SW480 (cell line): ENCODE data around the gene ISCA2.

Experiments used
- DNase-seq: peaks from one replicate; pipeline ENCODE4 v3.0.0-alpha.2; 2016; ENCODE audit warnings: low spot score

The ISCA2 gene

DNA sequence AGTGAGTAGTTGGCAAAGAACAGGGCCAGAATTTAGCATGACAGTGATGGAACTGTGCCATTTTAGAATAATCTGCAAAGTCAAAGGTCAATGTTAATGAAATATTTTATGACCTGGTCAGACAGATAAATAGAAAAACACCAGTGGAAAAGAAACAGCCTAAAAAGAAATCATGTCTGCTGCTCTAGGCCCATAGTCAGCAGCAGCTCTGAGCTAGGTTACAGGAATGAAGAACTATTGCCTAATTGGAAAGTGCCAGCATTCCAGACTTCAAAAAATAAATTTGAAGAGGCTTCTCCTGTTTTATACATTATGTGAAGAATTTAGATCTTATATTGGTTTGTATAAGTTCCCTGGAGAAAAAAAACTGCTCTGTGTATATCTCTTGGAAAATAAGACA is 10.2 kb upstream of the ISCA2 start:
- DNase-seq = no peak

DNA sequence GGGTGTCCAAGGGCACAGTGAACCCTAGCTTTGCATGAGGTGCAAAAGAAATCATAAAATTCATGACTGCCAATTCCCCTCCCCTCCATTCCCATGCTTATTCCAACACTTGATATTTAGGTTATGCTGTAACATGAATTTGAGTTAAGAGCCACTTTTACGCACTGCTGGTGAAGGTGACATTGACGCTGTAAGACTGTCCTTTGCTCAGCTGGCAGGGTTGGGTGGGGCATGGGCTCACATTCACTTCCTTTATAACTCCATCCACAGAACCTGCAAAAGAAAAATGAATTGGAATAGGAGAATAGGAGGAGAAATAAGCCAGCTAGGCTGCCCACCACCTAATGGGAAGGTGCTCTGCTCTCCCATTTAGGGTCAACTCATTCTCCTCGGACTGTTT is 7.4 kb upstream of the ISCA2 start:
- DNase-seq = no peak

DNA sequence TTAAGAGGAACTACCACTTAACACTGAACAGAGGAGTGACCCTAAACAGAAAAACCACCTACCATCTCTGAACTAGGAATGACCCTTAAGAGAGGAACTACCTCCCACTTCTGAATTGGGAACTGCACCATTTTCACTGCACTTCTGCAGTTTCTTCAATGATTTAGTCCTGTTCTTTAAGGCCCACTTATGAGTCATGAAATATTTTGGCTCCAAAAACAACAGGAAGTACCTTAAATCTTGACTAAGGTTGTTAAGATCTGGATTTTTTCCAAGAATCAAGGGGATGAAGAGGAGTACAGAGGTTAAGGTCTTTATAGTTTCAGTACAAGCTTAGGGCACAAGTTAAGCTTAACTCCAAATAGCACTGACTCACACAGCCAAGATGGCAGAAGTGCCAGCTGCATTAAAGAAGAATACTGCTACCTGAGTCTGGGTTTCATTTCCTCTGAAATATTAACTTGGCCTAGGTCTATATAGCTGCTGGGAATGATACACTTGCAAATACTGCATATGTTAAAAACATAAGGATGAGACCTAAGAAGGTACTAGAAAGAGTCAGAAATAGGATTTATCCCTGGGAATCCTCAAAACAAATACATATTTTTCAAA is 4.7 kb upstream of the ISCA2 start:
- DNase-seq = no peak

DNA sequence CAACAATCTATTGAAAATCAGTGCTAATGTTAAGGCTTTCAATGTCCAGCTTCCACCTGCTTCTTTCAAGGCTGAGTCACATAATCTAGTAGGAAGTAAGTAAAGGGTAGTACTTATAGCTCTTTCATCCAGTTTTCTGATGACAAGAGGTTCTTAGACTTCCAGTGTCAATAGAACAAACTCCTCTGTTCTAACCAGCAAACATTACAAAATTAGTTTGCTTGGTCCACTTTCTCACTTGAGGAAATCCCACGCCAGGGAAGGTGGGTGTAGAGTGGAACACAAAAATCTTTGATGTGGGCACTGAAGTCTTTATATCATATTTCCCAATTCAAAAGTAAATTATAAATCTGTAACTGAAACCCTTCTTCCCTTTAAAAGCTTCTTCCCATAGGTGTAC is 3.1 kb upstream of the ISCA2 start:
- no peak for DNase-seq

DNA sequence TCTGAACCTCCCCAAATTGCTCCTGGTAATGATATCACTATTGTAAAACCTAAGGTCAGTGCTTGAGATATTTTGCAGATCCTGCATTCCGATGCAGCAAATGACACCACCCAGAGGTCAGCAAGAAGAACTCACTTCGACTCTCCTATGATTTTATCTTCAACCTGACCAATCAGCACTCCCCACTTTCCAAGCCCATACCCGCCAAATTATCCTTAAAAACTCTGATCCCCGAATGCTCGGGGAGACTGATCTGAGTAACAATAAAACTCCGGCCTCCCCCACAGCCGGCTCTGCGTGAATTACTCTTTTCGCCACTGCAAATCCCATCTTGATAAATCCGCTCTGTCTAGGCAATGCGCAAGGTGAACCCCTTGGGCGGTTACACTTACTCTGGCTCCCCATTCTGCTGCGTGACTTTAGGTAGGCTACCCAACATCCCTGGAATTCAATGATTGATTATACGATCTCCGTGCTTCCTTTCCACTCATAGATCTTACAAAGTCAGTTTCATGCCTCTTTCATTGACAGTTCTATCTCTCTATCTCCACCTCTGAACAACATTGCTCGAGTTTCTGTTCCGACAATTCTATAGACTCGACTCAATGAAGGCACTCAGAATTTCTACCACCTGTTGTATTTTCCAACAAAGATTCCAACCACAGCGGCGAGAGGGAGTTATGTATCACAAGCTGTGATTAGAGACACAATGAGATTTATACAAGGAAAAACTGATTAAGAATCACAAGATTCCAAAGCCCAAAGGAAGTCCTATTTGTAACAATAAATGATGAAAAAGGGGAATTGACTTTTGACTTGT is 1.4 kb upstream of the ISCA2 start:
- peak; percentile 68 for DNase-seq

DNA sequence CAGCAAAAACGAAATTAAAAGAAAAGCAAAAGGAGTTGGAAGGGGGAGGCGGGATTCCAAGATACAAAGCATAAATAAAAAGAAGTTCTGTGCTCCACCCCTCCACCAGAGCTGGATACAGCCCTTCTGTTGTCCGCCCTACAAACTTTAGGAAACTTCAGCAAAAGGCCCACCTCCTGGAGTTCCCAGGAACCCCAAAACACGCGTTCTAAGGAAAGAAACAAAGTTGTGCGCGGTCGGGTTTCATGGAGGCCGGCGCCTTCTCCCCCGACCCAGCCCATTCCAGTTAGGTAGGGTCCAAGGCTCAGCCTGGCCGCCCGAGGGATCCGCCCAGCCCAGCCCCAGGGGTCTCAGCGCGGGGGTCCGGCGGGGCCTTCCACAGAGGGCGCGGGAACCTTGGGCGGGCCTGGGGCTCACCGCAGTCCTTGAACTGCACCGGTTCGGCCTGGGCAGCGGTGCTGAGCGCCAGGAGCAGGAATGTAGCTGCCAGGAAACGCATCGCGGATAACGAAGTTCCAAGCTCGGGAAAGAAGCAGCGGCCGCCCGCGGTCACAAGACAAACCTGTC is 706 bp upstream of the ISCA2 start, which contains the start of gene NPC2:
TSS of gene NPC2 (minus strand) at position 530 of the 567 bp plus-strand sequence. CDS start at position 499, 31 bp downstream.
- DNase-seq = no peak

DNA sequence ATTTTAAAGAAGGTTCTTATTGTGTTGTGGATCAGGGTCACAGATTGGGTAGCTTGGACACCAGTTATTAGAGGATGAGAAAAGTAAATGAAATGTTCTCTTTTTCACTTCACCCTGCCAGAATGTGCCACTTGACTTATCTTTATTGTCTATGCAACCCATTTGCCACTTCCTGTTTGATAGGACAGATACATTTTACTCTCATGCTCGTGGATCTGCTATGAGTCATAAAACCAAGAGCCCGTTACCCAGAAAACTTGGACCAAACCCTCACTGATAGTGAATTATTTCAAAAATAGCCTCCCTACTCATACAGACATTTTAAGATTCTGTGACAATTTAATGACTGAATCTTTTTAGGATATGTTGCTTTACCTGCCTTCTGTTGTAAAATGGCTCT is 1.8 kb downstream of the ISCA2 start:
- DNase-seq = no peak

DNA sequence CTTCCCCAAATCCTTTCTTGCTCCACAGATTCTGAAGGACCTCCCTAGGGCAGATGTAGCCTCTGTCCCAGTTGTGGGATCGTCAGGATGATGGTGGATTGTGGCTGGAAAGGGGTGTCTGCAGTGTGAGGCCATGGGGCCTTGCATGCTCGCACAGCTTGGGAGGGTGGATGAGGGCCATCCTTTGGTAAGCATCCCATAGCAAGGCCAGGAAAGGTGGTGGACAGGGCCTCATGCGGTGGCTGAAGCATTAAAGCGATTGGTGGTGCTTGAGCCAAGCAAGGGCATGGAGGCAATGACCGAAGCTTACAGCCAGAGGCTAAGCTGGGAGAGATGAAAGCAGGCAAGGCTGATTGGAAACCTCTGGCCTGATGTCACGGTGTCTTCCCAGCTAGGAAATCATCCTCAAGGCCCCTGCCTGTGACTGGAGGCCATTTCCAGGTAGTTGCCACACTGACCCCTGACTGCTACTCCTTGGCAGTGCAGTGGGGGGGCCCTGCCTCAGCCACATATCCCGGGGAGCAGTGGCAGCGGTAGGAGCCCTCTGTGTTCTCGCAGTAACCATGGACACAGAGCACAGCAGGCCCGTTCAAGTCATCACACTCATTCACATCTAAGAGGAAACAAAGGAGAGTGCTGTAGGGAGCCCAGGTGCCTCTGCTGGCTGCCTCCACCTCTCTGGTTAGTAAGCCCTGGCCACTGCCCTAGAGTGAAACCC is 7.0 kb downstream of the ISCA2 start:
- no peak for DNase-seq

DNA sequence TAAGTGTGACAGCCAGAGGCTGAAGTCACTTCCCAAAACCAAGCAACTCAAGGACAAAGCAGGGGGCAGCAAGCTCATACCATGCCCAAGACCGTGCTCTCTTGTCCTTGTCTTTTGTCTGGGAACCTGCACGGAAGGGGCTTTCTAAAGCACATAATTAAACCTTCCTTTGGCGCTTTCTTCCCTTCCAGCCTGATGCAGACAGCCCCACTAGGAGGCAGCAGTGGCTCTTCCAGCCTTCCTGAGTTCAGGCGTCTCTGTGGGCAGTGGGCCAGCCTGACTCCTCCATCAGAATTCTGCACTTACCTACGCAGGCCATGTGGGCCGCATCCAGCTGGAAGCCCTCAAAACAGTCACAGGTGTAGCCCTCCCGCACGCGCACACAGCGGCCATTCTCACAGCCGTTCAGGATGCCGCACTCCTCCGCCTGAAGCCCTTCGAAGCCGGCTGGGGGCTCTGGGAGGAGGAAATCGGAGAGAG is 7.6 kb downstream of the ISCA2 start:
- DNase-seq = no peak

DNA sequence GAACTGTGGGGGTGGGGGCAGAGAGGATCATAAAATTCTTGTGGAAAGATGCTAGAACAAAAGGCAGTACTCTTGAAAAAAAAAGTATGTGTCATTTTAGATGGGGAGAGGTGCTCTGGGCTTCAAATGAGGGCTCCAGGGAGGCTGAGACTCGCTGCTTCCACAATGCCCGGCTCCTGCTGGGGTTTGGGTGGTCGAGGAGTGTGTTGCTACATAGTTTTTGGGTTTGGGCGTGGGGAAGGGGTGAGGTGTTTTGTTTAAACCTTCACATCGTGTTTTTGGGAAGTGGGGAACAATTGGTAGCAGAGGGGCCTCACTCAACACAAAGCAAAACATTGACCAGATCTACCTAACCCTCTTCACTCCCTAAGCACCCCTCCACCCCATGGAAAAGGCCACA is 8.1 kb downstream of the ISCA2 start:
- no peak for DNase-seq

DNA sequence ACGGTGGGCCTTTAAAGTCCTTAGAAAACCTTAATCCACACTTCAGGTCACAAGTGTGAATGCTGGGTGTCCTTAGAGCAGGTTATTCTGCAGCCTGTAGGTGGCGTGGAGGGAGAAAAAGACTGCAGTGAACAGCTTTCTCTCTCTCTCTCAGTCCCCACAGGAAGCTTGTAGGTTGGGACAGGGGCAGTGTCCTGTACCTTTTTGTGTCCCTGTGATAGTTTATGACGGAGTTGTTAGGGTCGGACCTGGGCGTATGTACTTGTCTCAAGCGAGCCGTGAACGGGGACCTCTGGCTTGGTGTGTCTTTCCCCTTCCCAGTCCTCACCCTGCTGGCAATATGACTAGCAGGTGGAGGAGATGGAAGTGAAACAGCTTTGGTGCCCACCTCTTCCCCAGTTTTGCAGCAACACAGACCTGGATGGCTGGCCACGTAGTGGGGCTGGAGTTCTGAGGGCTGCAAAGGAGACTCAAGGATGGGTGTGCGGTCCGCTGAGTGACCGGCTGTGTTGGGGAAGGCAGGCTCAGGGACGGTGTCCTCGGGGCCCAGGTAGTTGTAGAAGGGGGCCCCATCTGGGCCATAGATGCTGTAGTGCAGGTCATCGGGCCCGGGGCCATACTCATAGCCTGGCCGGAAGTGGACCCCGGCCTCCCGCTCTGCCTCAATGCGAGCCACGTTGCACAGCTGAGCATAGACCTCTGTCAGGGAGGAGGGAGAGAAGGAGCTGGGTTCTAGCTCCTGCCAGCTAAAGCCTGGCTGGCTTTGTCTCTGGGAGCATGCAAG is 8.9 kb downstream of the ISCA2 start:
- peak; percentile 65 for DNase-seq

DNA sequence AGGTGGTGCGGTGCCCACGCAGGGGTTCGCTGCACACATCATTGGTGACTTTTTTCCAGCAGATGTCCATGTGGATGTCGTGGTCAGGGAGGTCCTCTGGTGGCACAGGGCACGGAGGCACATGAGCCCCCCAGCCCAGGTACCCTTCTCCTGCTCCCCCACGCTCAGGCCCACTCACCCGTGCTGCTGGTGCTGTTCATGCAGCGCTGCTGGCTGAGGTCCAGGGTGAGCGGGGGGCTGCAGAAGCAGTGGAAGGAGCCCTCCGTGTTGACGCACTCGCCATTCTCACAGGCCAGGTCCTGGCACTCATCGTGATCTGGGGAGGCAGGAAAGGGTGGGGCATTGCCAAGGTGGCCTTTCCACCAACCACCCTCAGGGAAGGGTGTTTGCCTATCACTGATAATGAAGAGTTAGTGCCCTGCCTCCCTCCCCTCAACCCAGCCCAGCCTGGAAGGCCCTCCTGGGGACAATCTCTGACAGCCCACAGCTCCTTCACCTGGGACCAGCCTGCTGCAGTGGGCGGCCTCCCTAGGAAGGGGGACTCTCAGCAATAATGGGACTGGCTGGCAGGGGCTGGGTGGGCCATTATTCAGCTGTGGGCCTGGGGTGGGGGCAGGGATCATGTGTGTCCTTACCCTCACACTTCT is 9.8 kb downstream of the ISCA2 start:
- DNase-seq = no peak

DNA sequence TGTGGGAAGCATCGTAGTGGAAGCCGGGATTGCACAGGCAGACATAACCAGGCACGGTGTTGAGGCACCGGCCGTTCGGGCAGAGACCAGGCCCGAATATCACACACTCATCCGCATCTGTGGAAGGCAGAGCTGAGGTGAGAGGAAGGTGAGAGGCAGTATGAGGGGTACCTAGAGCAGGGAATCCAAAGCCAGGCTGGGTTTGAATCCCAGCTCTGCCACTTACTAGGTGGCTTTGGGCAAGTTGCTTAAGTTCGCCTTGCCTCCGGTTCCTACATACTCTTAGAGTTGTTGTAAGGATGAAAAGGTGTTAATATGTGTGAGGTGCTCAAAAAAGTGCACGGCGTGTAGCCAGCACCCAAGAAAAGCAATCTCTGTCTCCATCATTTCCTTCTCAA is 10.4 kb downstream of the ISCA2 start:
- DNase-seq = no peak

DNA sequence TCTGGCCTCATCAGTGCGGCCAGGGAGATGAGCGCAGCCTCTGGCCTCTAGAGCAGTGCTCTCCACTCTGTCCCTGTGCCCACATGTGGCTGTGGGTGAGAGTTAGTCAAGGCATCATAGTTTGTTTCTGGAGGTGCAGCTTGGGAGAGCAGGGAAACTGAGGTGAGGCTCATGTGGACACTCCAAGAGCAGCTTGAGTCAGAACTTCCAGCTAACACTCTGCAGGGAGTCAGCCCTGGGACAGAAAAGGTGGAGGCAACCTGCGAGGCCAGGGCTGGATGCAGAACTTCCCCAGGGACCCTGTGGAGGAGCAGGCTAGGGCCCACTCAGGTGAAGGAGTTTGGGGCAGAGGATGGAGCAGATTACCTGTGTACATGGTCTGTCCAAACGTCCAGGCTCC is 10.8 kb downstream of the ISCA2 start:
- DNase-seq = no peak

DNA sequence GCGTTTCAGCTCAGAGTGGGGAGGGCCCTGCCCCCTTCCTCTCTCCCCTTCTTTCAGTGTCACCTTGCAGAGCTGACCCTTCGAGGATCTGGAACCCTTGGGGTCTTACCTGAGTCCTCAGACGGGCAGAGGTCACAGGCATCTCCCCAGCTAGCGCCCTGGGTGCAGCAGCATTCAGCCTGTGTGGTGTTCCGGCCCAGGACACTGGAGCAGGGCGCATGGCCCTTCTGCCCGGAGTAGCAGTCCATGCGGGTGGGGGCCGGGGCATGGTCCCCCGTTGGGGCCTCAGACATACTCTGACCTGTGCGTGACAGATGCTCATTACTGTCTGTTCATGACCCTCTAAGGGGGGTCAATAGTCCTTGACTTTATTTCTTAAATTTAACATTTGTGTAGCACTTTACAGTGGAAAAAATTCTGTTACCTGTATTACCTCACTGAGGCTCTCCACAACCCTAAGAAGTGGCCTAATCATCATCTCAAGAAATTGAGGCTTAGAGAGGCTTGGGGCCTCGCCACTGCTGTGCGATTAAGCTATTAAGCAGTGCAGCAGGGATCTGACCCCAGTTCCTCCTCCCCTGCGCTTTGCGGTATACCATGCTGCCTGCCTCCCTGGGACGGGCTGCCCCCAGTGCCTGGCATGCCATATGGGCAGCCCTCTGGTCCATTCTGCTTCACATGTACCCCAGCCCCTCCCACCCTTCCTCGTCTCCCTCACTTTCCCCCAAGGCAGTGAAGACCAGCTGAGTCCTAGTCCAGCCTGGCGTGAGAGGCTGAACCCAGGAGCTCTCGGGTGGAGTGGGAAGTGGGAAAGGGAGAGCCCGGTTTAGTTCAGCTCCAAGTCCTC is 11.5 kb downstream of the ISCA2 start:
- no peak for DNase-seq

DNA sequence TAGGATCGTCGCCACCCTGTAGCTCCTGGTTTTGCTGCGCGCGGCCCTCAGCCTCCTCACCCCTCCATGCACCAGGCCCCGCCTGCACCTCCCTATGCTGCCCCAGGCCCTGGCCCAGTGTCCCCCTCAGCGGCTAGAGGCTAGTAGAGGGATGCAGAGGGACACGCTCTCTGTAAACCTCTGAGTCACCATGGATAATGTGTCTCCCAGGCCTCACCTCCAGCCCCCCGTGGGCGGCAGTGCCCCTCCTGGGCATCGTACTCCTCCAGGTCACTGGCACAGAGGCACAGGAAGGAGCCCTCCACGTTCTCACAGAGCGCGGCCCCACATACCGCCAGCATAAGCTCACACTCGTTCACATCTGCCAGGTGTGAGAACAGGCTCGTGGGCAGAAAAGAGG is 12.3 kb downstream of the ISCA2 start:
- no peak for DNase-seq

DNA sequence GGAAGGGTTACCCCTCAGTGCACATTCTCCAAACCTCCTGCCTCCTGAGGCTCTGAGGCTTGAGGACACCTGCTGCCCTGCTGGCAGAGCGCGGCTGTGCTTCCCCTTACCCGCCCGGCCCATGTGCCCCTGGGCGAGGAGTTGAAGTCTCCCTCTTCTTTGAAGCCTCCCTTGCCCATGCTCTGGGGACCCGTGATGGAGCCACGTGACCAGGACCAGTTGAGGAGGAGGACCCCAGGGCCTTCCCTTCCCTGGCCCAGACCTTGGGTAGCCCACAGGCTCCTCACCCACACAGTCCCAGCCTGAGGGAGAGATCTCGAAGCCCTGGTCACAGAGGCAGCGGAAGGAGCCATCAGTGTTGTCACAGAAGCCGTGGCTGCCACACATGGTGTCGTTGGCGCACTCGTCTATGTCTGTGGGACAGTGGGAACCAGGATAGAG is 12.9 kb downstream of the ISCA2 start:
- DNase-seq = no peak

DNA sequence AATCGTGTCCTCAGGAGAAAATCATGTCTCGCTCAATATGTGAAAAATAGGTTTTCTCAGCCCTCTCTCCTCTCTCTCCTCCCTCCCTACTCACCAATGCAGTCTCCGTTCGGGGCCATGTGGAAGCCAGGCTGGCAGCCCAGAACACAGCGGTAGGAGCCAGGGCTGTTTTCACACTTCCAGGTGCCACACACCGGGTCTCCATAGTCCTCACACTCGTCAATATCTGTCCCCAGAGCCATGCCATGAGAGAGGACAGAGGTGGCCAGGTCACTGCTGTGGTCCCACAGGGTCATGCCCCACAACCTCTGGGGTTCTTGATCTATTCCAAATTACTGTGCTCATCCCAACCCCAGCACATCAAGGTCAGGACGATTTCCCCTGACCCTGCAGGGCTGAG is 13.5 kb downstream of the ISCA2 start:
- DNase-seq = no peak

DNA sequence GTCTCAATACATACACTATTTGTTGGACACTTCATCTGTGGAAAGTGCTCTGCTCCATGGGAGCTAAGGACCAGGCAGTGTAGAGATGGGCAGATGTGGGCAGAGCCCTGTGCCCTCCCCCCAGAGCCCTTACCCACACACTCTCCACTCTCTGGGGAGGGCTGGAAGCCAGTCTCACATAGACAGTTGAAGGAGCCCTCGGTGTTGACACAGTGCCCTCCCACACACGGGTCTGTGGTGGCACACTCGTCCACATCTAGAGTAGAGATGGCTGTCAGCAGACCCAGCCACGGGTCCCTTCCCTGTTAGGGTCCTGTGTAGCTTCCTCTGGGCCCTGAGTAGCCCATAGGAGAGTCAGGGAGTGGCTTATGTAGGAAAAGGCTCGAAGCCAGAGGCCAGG is 14.3 kb downstream of the ISCA2 start:
- DNase-seq = no peak

DNA sequence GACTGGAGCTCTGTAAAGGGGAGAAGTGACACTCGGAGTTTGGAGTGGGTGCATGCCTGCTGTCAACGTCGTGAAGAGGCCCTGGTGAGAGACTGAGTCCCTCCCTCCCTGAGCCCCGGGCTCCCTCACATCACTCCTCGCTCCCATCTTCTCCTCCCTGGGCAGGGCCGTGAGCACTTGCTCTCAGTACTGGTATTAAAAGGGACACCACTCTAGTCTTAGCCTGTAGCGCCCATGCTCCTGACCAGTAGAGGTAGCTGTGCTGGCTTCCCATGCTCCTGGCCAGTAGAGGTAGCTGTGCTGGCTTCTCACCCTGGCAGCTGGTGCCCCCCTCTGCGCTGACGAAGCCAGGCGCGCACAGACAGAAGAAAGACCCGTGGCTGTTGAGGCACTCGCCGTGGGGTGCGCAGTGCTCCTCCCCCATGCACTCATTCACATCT is 14.7 kb downstream of the ISCA2 start:
- DNase-seq = no peak
